B cell (primary cell): ENCODE measurements around the gene TRIM16.
"Not testable (repeated sequence)": the region's sequence is repeated elsewhere in the genome, so short reads cannot be mapped to it uniquely, and the experiment has no call there.

ENCODE experiments used
- EZH2 ChIP-seq: IDR thresholded peaks from 2 replicates; pipeline ENCODE4 v1.6.1; 2012; ENCODE audit warnings: borderline replicate concordance, low read depth, mild to moderate bottlenecking, moderate library complexity, low read length; ENCODE audit not compliant: insufficient read depth, poor library complexity, severe bottlenecking
- TF ChIP-seq, protein P1 (sequence below): fragments of 200-600 bp; IDR thresholded peaks from one replicate; pipeline ENCODE4 v1.8.0; 2022; ENCODE audit warnings: antibody characterized with exemption, mild to moderate bottlenecking

DNA sequence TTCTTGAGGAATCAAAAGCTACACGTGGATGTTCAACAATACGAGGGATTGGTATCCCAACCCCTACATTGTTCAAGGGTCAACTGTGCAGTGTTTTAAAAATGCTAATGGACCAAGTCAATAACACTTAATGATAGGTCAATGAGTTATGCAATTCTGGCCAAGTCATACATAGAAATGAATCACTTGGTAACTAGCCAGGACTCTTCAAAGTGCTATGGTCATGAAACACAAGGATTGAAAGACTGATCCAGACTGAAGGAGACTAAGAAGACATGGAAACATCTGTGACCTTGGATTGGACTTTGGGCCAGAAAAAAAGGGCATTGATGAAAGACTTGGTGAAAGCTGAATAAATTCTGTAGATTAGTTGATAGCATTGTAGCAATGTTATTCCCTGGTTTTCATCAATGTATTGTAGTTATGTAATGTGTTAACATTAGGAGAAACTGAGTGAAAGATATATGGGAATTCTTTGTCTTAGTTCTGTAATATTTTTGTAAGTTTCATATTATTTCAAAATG is 53.1 kb downstream of the TRIM16 start:
- TF ChIP-seq, protein P1, sequence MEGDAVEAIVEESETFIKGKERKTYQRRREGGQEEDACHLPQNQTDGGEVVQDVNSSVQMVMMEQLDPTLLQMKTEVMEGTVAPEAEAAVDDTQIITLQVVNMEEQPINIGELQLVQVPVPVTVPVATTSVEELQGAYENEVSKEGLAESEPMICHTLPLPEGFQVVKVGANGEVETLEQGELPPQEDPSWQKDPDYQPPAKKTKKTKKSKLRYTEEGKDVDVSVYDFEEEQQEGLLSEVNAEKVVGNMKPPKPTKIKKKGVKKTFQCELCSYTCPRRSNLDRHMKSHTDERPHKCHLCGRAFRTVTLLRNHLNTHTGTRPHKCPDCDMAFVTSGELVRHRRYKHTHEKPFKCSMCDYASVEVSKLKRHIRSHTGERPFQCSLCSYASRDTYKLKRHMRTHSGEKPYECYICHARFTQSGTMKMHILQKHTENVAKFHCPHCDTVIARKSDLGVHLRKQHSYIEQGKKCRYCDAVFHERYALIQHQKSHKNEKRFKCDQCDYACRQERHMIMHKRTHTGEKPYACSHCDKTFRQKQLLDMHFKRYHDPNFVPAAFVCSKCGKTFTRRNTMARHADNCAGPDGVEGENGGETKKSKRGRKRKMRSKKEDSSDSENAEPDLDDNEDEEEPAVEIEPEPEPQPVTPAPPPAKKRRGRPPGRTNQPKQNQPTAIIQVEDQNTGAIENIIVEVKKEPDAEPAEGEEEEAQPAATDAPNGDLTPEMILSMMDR: not testable (repeated sequence)
- TF ChIP-seq EZH2: not testable (repeated sequence)
